Nephron (organoid): ENCODE data around the gene CDKL4.
"Not testable (repeated sequence)": the region's sequence is repeated elsewhere in the genome, so short reads cannot be mapped to it uniquely, and the experiment has no call there.

Experiments
- H3K27ac Mint-ChIP-seq, 3 experiments: 2 replicates each; pipeline ENCODE4 v1.8.0; 2020; ENCODE audit warnings: mixed read lengths in 3 of 3, mild to moderate bottlenecking in 2 of 3, moderate library complexity in 1 of 3
- H3K27me3 Mint-ChIP-seq: 2 replicates; pipeline ENCODE4 v1.8.0; 2021; ENCODE audit warnings: low read depth, mild to moderate bottlenecking, moderate library complexity, mixed read lengths
- H3K36me3 Mint-ChIP-seq: 2 replicates; pipeline ENCODE4 v1.8.0; 2020; ENCODE audit warnings: low read depth, mixed read lengths
- H3K4me1 Mint-ChIP-seq: 2 replicates; pipeline ENCODE4 v1.8.0; 2020; ENCODE audit warnings: mixed read lengths
- H3K4me3 Mint-ChIP-seq, 3 experiments: 2 replicates each; pipeline ENCODE4 v1.8.0; 2020; ENCODE audit warnings: mild to moderate bottlenecking in 3 of 3, mixed read lengths in 3 of 3, moderate library complexity in 2 of 3
- H3K9me3 Mint-ChIP-seq: 2 replicates; pipeline ENCODE4 v1.8.0; 2020; ENCODE audit warnings: mixed read lengths
- TF ChIP-seq, protein P1 (sequence below), 3 experiments: fragments of 200-600 bp; sonication (generic); IDR thresholded peaks; one replicate each; pipeline ENCODE4 v1.5.0; 2021; ENCODE audit warnings: antibody characterized with exemption in 3 of 3; ENCODE audit not compliant: unreplicated experiment in 3 of 3

CDKL4 gene

GRCh38 chr2:39203382-39203781, 40.4 kb downstream of the CDKL4 start:
- Mint-ChIP-seq H3K4me3 (no peak overlapping the region), H3K36me3 (no peaks in the 10 kb centered on the region), H3K27ac (no peak overlapping the region), H3K9me3 (peaks cover 20% of the 10 kb centered on the region), H3K4me1 (no peaks in the 10 kb centered on the region), H3K27me3 (no peaks in the 10 kb centered on the region)
- TF ChIP-seq, protein P1, sequence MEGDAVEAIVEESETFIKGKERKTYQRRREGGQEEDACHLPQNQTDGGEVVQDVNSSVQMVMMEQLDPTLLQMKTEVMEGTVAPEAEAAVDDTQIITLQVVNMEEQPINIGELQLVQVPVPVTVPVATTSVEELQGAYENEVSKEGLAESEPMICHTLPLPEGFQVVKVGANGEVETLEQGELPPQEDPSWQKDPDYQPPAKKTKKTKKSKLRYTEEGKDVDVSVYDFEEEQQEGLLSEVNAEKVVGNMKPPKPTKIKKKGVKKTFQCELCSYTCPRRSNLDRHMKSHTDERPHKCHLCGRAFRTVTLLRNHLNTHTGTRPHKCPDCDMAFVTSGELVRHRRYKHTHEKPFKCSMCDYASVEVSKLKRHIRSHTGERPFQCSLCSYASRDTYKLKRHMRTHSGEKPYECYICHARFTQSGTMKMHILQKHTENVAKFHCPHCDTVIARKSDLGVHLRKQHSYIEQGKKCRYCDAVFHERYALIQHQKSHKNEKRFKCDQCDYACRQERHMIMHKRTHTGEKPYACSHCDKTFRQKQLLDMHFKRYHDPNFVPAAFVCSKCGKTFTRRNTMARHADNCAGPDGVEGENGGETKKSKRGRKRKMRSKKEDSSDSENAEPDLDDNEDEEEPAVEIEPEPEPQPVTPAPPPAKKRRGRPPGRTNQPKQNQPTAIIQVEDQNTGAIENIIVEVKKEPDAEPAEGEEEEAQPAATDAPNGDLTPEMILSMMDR (IDR thresholded peaks at IDR 0.05; ENCODE audit: unreplicated experiment in 3 of 3), result no peak

- Mint-ChIP-seq H3K36me3 (no peaks in the 10 kb centered on the region), H3K27me3 (no peaks in the 10 kb centered on the region), H3K27ac (no peak overlapping the region), H3K4me1 (no peaks in the 10 kb centered on the region), H3K9me3 (peaks cover 23% of the 10 kb centered on the region), H3K4me3 (no peak overlapping the region)
- TF ChIP-seq, protein P1 (IDR thresholded peaks at IDR 0.05; ENCODE audit: unreplicated experiment in 3 of 3), result no peak
Measured at GRCh38 chr2:39202639-39203369, 41.0 kb downstream of the CDKL4 start.

- H3K9me3 Mint-ChIP-seq, result peaks cover 36% of the 10 kb centered on the region
- H3K27me3 Mint-ChIP-seq, H3K27ac Mint-ChIP-seq, H3K36me3 Mint-ChIP-seq, H3K4me1 Mint-ChIP-seq, H3K4me3 Mint-ChIP-seq: not testable (repeated sequence)
Measured at GRCh38 chr2:39197003-39197402, 46.8 kb downstream of the CDKL4 start.

DNA sequence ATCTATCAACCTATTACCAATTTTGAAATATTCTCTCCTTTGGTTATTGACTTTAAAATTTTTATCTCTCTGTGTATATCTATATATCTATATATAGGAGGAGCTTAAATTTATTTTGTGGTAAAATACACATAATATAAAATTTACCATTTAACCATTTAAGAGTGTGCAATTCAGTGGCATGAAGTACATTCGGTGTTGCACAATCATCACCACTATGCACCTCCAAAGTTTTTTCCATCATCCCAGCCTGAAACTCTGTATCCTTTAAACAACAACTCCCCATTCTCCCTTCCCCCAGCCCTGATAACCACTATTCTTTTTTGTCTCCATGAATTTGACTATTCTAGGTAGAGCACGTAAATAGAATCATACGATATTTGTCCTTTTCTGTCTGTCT, 49.1 kb downstream of the CDKL4 start:
- H3K36me3 Mint-ChIP-seq, result no peaks in the 10 kb centered on the region
- H3K4me1 Mint-ChIP-seq, result no peaks in the 10 kb centered on the region
- peaks cover 24% of the 10 kb centered on the region for H3K9me3 Mint-ChIP-seq
- H3K4me3 Mint-ChIP-seq, result no peak overlapping the region
- H3K27me3 Mint-ChIP-seq, result no peaks in the 10 kb centered on the region
- TF ChIP-seq, protein P1 (IDR thresholded peaks at IDR 0.05; ENCODE audit: unreplicated experiment in 3 of 3), result no peak
- no peak overlapping the region for H3K27ac Mint-ChIP-seq

- H3K36me3 Mint-ChIP-seq, result no peaks in the 10 kb centered on the region
- H3K4me3 Mint-ChIP-seq, result no peak overlapping the region
- peaks cover 5% of the 10 kb centered on the region for H3K27me3 Mint-ChIP-seq
- no peaks in the 10 kb centered on the region for H3K4me1 Mint-ChIP-seq
- H3K27ac Mint-ChIP-seq, result no peak overlapping the region
- TF ChIP-seq, protein P1 (IDR thresholded peaks at IDR 0.05; ENCODE audit: unreplicated experiment in 3 of 3), result no peak
- H3K9me3 Mint-ChIP-seq, result no peaks in the 10 kb centered on the region
Measured at GRCh38 chr2:39188960-39189494, 54.7 kb downstream of the CDKL4 start.

- Mint-ChIP-seq H3K4me3 (no peak overlapping the region), H3K9me3 (no peaks in the 10 kb centered on the region), H3K36me3 (no peaks in the 10 kb centered on the region), H3K4me1 (no peaks in the 10 kb centered on the region), H3K27ac (no peak overlapping the region), H3K27me3 (peaks cover 5% of the 10 kb centered on the region)
- TF ChIP-seq, protein P1 (IDR thresholded peaks at IDR 0.05; ENCODE audit: unreplicated experiment in 3 of 3), result no peak
Measured at GRCh38 chr2:39183673-39184072, 60.1 kb downstream of the CDKL4 start.
